ENCODE data around the gene PECR. TPM values are rescaled to one million over a fixed set of nuclear protein-coding genes. Genes with fewer than 3 reads are reported as not detected.

PECR gene
- total RNA-seq, 1 donor from 2014 or later, result 16.2 TPM

DNA sequence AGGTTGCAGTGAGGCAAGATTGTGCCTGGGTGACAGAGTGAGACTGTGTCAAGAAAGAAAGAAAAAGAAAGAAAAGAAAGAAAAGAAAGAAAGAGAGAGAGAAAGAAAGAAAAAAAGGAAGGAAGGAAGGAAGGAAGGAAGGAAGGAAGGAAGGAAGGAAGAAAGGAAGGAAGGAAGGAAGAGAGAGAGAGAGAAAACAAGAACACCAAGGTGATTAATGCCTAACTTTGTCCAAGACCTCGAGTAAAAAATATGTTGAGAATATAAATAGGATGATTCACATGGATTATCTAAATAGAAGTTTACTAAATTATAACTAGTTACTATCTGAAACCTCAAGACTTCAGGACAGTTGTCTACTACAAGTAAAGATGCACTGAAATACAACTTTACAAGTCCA is 7.2 kb downstream of the PECR start:
- Histone ChIP-seq H3K27ac (ENCODE audit: low read depth, low read length) (no peak overlapping the region), H3K4me1 (ENCODE audit: control insufficient read depth in 3 of 3, insufficient read depth in 3 of 3, low read length in 3 of 3) (no peaks in the 10 kb centered on the region), H3K27me3 (ENCODE audit: control insufficient read depth in 3 of 3, insufficient read depth in 3 of 3, low read length in 3 of 3) (no peaks in the 10 kb centered on the region), H3K9me3 (ENCODE audit: control insufficient read depth in 3 of 3, low read length in 3 of 3) (no peaks in the 10 kb centered on the region), H3K4me3 (ENCODE audit: low read length in 3 of 3) (no peak overlapping the region), H3K9ac (ENCODE audit: low read depth in 1 of 3, low read length in 3 of 3) (no peak overlapping the region), H3K36me3 (ENCODE audit: control insufficient read depth in 3 of 3, insufficient read depth in 3 of 3, low read length in 3 of 3) (no peaks in the 10 kb centered on the region)

DNA sequence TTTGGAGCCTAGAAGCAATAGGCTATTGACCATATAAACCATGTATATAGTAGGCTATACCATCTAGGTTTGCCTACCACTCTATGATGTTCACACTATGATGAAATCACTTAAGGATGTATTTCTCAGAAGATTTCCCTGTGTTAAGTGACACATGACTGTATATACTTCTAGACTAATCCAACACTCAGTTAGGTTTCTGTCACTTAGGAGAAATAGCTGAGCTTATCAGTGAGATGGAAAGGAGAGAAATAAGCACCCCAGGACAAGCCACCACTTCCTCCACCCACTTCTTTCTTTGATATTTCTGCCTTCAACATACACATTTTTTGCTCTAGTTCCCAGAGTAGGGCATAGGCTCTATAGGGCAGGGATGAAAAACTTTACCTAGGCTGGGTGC is 7.8 kb downstream of the PECR start:
- Histone ChIP-seq H3K27ac (ENCODE audit: low read depth, low read length) (no peak overlapping the region), H3K36me3 (ENCODE audit: control insufficient read depth in 3 of 3, insufficient read depth in 3 of 3, low read length in 3 of 3) (no peaks in the 10 kb centered on the region), H3K4me1 (ENCODE audit: control insufficient read depth in 3 of 3, insufficient read depth in 3 of 3, low read length in 3 of 3) (no peaks in the 10 kb centered on the region), H3K4me3 (ENCODE audit: low read length in 3 of 3) (no peak overlapping the region), H3K9me3 (ENCODE audit: control insufficient read depth in 3 of 3, low read length in 3 of 3) (no peaks in the 10 kb centered on the region), H3K27me3 (ENCODE audit: control insufficient read depth in 3 of 3, insufficient read depth in 3 of 3, low read length in 3 of 3) (no peaks in the 10 kb centered on the region), H3K9ac (ENCODE audit: low read depth in 1 of 3, low read length in 3 of 3) (no peak overlapping the region)

GRCh38 chr2:216072473-216072872 is 9.1 kb downstream of the PECR start:
- Histone ChIP-seq H3K4me3 (ENCODE audit: low read length in 3 of 3) (no peak overlapping the region), H3K27ac (ENCODE audit: low read depth, low read length) (no peak overlapping the region), H3K4me1 (ENCODE audit: control insufficient read depth in 3 of 3, insufficient read depth in 3 of 3, low read length in 3 of 3) (no peaks in the 10 kb centered on the region), H3K27me3 (ENCODE audit: control insufficient read depth in 3 of 3, insufficient read depth in 3 of 3, low read length in 3 of 3) (no peaks in the 10 kb centered on the region), H3K9me3 (ENCODE audit: control insufficient read depth in 3 of 3, low read length in 3 of 3) (no peaks in the 10 kb centered on the region), H3K9ac (ENCODE audit: low read depth in 1 of 3, low read length in 3 of 3) (no peak overlapping the region), H3K36me3 (ENCODE audit: control insufficient read depth in 3 of 3, insufficient read depth in 3 of 3, low read length in 3 of 3) (no peaks in the 10 kb centered on the region)

- Histone ChIP-seq H3K27me3 (ENCODE audit: control insufficient read depth in 3 of 3, insufficient read depth in 3 of 3, low read length in 3 of 3) (no peaks in the 10 kb centered on the region), H3K27ac (ENCODE audit: low read depth, low read length) (no peak overlapping the region), H3K4me3 (ENCODE audit: low read length in 3 of 3) (no peak overlapping the region), H3K36me3 (ENCODE audit: control insufficient read depth in 3 of 3, insufficient read depth in 3 of 3, low read length in 3 of 3) (no peaks in the 10 kb centered on the region), H3K9ac (ENCODE audit: low read depth in 1 of 3, low read length in 3 of 3) (no peak overlapping the region), H3K4me1 (ENCODE audit: control insufficient read depth in 3 of 3, insufficient read depth in 3 of 3, low read length in 3 of 3) (no peaks in the 10 kb centered on the region), H3K9me3 (ENCODE audit: control insufficient read depth in 3 of 3, low read length in 3 of 3) (no peaks in the 10 kb centered on the region)
Observed at GRCh38 chr2:216071111-216071851, 10.3 kb downstream of the PECR start.

DNA sequence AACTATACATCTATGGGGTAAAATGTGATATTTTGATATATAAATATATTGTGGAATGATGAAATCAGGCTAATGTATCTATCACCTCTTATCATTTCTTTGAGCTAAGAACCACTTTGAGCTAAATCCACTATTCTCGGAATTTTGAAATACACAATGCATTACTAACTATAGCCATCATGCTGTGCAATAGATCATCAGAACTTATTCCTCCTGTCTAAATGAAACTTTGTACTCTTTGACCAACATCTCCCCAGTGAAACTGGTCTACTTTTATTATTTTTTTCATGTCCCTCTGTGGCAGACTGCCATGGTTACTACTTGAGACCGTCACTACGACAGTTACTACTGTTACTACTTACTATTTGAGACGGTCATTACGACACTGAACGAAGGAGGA is 11.4 kb downstream of the PECR start:
- Histone ChIP-seq H3K27ac (ENCODE audit: low read depth, low read length) (no peak overlapping the region), H3K9me3 (ENCODE audit: control insufficient read depth in 3 of 3, low read length in 3 of 3) (no peaks in the 10 kb centered on the region), H3K4me3 (ENCODE audit: low read length in 3 of 3) (no peak overlapping the region), H3K27me3 (ENCODE audit: control insufficient read depth in 3 of 3, insufficient read depth in 3 of 3, low read length in 3 of 3) (no peaks in the 10 kb centered on the region), H3K4me1 (ENCODE audit: control insufficient read depth in 3 of 3, insufficient read depth in 3 of 3, low read length in 3 of 3) (no peaks in the 10 kb centered on the region), H3K36me3 (ENCODE audit: control insufficient read depth in 3 of 3, insufficient read depth in 3 of 3, low read length in 3 of 3) (peaks cover 0 to 2% (median 1%) of the 10 kb centered on the region in 3 donors), H3K9ac (ENCODE audit: low read depth in 1 of 3, low read length in 3 of 3) (no peak overlapping the region)

- H3K27me3 ChIP-seq (ENCODE audit: control insufficient read depth in 3 of 3, insufficient read depth in 3 of 3, low read length in 3 of 3), result no peaks in the 10 kb centered on the region
- no peaks in the 10 kb centered on the region for H3K4me1 ChIP-seq (ENCODE audit: control insufficient read depth in 3 of 3, insufficient read depth in 3 of 3, low read length in 3 of 3)
- peaks cover 3 to 8% (median 5%) of the 10 kb centered on the region in 3 donors for H3K36me3 ChIP-seq (ENCODE audit: control insufficient read depth in 3 of 3, insufficient read depth in 3 of 3, low read length in 3 of 3)
- no peaks in the 10 kb centered on the region for H3K9me3 ChIP-seq (ENCODE audit: control insufficient read depth in 3 of 3, low read length in 3 of 3)
- no peak overlapping the region for H3K4me3 ChIP-seq (ENCODE audit: low read length in 3 of 3)
- H3K27ac ChIP-seq (ENCODE audit: low read depth, low read length), result no peak overlapping the region
- H3K9ac ChIP-seq (ENCODE audit: low read depth in 1 of 3, low read length in 3 of 3), result no peak overlapping the region
Observed at GRCh38 chr2:216069028-216069427, 12.6 kb downstream of the PECR start.

DNA sequence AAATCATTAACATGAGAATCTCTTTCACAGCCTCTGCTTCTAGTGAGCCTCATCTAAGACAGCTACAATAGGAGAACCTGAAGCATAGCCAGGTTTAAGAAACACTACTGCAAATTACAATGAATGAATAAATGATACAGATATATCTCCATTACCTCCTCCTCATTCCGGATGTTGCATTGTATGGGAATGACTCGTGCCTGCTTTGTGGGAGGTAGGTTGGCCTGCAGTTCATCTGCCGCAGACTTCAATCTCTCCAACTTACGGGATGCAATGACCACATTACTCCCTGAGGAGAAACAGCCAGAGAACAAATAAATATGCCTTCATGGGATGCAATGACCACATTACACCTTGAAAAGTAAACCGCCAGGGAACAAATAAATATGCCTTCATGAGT is 15.4 kb downstream of the PECR start:
- Histone ChIP-seq H3K36me3 (ENCODE audit: control insufficient read depth in 3 of 3, insufficient read depth in 3 of 3, low read length in 3 of 3) (peaks cover 3 to 9% (median 5%) of the 10 kb centered on the region in 3 donors), H3K9ac (ENCODE audit: low read depth in 1 of 3, low read length in 3 of 3) (no peak overlapping the region), H3K27ac (ENCODE audit: low read depth, low read length) (no peak overlapping the region), H3K9me3 (ENCODE audit: control insufficient read depth in 3 of 3, low read length in 3 of 3) (no peaks in the 10 kb centered on the region), H3K4me1 (ENCODE audit: control insufficient read depth in 3 of 3, insufficient read depth in 3 of 3, low read length in 3 of 3) (no peaks in the 10 kb centered on the region), H3K4me3 (ENCODE audit: low read length in 3 of 3) (no peak overlapping the region), H3K27me3 (ENCODE audit: control insufficient read depth in 3 of 3, insufficient read depth in 3 of 3, low read length in 3 of 3) (no peaks in the 10 kb centered on the region)

DNA sequence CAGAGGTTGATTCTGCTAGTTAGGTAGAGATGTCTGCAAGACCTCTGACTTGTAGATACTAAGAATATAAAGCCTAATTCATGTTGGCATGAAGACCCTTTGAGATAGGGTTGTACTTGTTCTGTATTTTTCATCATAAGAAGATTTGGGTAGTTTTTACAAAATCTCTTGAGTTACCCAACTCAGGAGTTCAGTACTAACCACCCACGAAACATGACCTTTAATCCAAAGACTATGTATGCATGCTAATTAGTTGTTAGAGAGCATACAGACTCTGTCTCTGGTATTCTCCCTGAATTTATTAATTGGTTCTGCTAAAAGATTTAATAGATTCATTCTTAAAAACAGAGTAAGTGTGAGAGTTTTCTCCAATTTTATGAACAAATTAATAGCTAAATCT is 16.9 kb downstream of the PECR start:
- H3K27me3 ChIP-seq (ENCODE audit: control insufficient read depth in 3 of 3, insufficient read depth in 3 of 3, low read length in 3 of 3), result no peaks in the 10 kb centered on the region
- no peak overlapping the region for H3K27ac ChIP-seq (ENCODE audit: low read depth, low read length)
- no peaks in the 10 kb centered on the region for H3K9me3 ChIP-seq (ENCODE audit: control insufficient read depth in 3 of 3, low read length in 3 of 3)
- H3K4me3 ChIP-seq (ENCODE audit: low read length in 3 of 3), result no peak overlapping the region
- H3K36me3 ChIP-seq (ENCODE audit: control insufficient read depth in 3 of 3, insufficient read depth in 3 of 3, low read length in 3 of 3), result peaks cover 3 to 13% (median 5%) of the 10 kb centered on the region in 3 donors
- no peak overlapping the region for H3K9ac ChIP-seq (ENCODE audit: low read depth in 1 of 3, low read length in 3 of 3)
- H3K4me1 ChIP-seq (ENCODE audit: control insufficient read depth in 3 of 3, insufficient read depth in 3 of 3, low read length in 3 of 3), result no peaks in the 10 kb centered on the region

GRCh38 chr2:216064014-216064630 is 17.5 kb downstream of the PECR start:
- no peaks in the 10 kb centered on the region for H3K9me3 ChIP-seq (ENCODE audit: control insufficient read depth in 3 of 3, low read length in 3 of 3)
- H3K4me1 ChIP-seq (ENCODE audit: control insufficient read depth in 3 of 3, insufficient read depth in 3 of 3, low read length in 3 of 3), result no peaks in the 10 kb centered on the region
- no peak overlapping the region for H3K9ac ChIP-seq (ENCODE audit: low read depth in 1 of 3, low read length in 3 of 3)
- H3K36me3 ChIP-seq (ENCODE audit: control insufficient read depth in 3 of 3, insufficient read depth in 3 of 3, low read length in 3 of 3), result peaks cover 3 to 13% (median 5%) of the 10 kb centered on the region in 3 donors
- no peaks in the 10 kb centered on the region for H3K27me3 ChIP-seq (ENCODE audit: control insufficient read depth in 3 of 3, insufficient read depth in 3 of 3, low read length in 3 of 3)
- no peak overlapping the region for H3K4me3 ChIP-seq (ENCODE audit: low read length in 3 of 3)
- no peak overlapping the region for H3K27ac ChIP-seq (ENCODE audit: low read depth, low read length)

DNA sequence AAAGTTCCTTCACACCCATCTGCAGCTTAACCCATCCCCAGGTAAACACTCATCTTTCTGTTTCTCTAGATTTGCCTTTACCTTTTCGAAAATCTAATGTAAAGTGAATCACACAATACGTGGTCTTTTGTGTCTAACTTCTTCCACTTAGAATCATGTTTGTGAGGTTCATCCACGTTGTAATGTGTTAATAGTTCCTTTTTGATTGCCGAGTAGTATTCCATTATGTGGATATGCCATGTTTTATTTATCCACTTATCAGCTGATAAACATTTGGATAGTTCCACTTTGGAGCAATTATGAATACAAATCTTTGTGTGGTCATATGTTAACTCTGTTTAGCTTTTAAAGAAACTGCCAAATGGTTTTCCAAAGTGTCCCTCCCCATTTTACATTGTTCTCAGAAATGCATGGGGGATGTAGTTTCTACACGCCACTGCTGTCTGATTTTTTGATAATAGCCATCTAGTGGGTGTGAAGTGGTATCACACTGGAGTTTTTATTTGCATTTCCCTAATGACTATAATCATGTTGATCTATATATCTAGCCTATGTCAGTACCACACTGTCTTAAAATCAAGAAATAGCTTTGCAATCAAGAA is 22.3 kb downstream of the PECR start:
- no peaks in the 10 kb centered on the region for H3K4me1 ChIP-seq (ENCODE audit: control insufficient read depth in 3 of 3, insufficient read depth in 3 of 3, low read length in 3 of 3)
- H3K4me3 ChIP-seq (ENCODE audit: low read length in 3 of 3), result no peak overlapping the region
- no peak overlapping the region for H3K9ac ChIP-seq (ENCODE audit: low read depth in 1 of 3, low read length in 3 of 3)
- no peaks in the 10 kb centered on the region for H3K27me3 ChIP-seq (ENCODE audit: control insufficient read depth in 3 of 3, insufficient read depth in 3 of 3, low read length in 3 of 3)
- H3K36me3 ChIP-seq (ENCODE audit: control insufficient read depth in 3 of 3, insufficient read depth in 3 of 3, low read length in 3 of 3), result peaks cover 0 to 13% (median 1%) of the 10 kb centered on the region in 3 donors
- H3K27ac ChIP-seq (ENCODE audit: low read depth, low read length), result no peak overlapping the region
- no peaks in the 10 kb centered on the region for H3K9me3 ChIP-seq (ENCODE audit: control insufficient read depth in 3 of 3, low read length in 3 of 3)
